Measurements from ENCODE around the gene PXDN.

PXDN gene

DNA sequence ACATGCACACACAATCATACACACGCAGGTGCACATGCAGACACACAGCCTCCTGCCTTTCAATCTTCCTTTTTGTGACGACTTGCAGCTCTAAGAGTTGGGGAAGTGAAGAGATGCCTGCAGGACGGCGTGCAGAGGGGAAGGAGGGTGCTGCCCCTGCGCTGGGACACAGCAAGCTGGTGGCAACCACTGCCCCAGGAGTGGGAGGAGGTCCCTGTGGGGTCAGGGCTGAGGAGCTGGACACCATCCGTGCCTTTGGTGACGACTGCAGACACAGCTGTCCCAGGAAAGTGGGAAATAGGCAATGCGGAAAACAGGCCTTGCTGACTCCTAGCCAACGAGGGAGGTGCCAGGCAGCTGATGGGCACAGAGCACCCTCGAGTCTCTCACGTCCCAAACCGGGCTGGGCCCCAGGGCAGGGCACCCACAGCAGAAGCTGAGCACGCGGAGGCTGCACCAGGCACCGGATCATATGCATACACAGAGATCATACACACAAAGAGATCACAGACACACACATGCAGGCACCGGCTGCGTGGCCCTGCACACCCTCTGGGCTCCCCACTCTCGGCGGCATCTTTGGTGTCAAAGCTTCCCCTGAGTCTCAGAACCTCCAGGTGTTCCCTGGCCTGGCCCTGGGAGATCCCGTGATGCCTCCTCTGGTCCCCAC, 146.1 kb downstream of the PXDN start:
- TF ChIP-seq, protein P1, sequence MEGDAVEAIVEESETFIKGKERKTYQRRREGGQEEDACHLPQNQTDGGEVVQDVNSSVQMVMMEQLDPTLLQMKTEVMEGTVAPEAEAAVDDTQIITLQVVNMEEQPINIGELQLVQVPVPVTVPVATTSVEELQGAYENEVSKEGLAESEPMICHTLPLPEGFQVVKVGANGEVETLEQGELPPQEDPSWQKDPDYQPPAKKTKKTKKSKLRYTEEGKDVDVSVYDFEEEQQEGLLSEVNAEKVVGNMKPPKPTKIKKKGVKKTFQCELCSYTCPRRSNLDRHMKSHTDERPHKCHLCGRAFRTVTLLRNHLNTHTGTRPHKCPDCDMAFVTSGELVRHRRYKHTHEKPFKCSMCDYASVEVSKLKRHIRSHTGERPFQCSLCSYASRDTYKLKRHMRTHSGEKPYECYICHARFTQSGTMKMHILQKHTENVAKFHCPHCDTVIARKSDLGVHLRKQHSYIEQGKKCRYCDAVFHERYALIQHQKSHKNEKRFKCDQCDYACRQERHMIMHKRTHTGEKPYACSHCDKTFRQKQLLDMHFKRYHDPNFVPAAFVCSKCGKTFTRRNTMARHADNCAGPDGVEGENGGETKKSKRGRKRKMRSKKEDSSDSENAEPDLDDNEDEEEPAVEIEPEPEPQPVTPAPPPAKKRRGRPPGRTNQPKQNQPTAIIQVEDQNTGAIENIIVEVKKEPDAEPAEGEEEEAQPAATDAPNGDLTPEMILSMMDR (conservative IDR thresholded peaks at IDR 0.05) = no peak
- no peak for TF ChIP-seq ZFX (IDR thresholded peaks at IDR 0.05)
- no peak overlapping the region for H3K27ac ChIP-seq

DNA sequence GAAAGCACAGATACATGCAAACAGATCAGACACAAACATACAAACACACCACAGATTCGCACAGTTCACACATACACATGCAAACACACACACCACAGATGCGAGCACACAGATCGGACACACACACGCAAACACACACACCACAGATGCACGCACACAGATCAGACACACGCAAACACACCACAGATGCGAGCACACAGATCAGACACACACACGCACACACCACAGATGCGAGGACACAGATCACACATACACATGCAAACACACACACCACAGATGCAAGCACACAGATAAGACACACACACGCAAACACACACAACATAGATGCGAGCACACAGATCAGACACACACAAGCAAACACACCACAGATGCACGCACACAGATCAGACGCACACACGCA, 149.0 kb downstream of the PXDN start:
- no peak overlapping the region for H3K27ac ChIP-seq
- TF ChIP-seq, protein P1 (conservative IDR thresholded peaks at IDR 0.05) = no peak

DNA sequence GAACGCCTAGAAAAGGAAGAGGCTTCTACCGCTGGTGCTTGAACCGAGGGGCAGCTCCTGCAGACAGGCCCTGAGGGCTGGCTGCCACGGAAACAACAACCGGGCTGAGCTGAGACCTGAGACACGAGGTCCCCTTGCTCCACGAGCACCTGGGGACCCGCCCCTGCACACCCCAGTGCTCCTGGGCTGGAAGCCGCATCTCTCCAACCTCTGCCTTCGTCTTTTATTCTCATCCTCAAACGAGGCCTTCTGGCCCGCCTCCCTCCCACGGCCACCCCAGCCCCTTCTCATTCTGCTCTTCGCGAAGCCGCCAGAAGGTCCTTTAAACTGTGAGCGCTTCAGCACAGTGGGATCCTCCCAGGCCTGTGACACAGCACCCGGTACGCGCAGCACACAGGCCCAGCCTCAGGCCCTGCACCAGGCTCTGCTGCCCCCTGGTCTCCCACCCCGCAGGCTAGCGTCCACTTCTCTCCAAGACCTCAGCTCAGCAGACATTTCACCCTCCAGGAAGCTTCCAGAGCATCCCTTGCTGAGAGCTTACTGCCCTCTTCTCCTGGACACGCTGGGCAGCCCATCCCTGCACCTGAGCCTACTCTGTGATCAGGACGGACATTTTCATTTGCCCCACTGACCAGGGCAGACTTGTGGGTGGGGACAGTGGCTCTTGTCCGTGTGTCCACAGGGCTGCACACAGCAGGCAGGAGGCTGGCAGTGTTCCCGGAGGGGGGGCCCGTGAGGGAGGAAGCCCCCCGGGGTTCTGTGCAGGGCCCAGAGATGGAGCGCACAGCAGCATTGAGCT, 149.7 kb downstream of the PXDN start:
- no peak for TF ChIP-seq ZFX (IDR thresholded peaks at IDR 0.05)
- H3K27ac ChIP-seq = no peak overlapping the region

DNA sequence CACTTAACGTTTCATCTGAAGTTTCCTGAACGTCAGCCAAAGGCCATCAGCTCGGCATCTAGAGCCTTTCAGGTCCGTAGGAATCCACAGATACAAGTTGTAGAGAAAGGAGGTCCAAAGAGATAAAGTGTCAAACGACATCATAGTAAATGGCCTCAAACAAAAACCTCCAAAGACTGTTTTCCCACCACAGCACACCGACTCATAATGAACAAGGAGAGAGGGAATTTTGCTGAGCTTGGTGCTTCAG, 150.3 kb downstream of the PXDN start:
- no peak overlapping the region for H3K27ac ChIP-seq

DNA sequence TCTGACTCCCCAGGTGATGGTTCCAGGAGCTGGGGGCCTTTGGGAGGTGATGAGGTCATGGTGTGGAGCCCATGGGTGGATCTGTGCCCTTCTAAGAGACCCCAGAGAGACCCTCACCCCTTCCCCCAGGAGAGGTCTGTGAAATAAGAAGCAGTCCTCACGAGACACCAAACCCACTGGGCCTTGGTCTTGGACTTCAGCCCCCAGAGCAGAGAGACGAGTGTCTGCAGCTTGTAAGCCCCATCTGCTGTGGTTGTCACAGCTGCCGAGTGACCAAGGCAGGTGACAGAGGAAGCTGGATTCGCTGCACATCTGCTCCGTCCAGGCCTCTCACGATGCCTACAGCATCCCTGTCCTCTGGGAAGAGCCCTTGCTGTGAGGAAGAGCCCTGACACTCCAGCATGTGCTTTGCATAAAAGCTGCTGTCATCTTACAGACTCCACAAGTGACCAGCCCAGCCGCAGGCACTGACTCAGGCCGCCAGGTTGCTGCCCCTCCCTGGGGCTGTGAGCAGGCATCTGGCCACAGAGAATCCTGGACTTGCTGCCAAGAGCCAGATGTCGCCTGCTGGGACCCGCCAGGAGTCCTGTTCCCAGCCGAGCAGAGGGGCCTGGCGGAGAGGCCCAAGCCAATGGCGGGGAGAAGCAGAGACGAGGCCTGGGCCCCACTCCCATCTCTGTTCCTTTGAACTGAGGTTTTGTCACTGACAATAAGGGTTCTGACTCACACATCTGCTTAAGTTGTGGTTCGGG, 150.8 kb downstream of the PXDN start:
- TF ChIP-seq ZFX (IDR thresholded peaks at IDR 0.05) = no peak
- TF ChIP-seq, protein P1 (conservative IDR thresholded peaks at IDR 0.05) = no peak
- H3K27ac ChIP-seq = no peak overlapping the region

More for the DNA sequence above, 150.3 kb downstream of the PXDN start:
- no peak for TF ChIP-seq ZFX (IDR thresholded peaks at IDR 0.05)
- TF ChIP-seq, protein P1 (conservative IDR thresholded peaks at IDR 0.05) = no peak

DNA sequence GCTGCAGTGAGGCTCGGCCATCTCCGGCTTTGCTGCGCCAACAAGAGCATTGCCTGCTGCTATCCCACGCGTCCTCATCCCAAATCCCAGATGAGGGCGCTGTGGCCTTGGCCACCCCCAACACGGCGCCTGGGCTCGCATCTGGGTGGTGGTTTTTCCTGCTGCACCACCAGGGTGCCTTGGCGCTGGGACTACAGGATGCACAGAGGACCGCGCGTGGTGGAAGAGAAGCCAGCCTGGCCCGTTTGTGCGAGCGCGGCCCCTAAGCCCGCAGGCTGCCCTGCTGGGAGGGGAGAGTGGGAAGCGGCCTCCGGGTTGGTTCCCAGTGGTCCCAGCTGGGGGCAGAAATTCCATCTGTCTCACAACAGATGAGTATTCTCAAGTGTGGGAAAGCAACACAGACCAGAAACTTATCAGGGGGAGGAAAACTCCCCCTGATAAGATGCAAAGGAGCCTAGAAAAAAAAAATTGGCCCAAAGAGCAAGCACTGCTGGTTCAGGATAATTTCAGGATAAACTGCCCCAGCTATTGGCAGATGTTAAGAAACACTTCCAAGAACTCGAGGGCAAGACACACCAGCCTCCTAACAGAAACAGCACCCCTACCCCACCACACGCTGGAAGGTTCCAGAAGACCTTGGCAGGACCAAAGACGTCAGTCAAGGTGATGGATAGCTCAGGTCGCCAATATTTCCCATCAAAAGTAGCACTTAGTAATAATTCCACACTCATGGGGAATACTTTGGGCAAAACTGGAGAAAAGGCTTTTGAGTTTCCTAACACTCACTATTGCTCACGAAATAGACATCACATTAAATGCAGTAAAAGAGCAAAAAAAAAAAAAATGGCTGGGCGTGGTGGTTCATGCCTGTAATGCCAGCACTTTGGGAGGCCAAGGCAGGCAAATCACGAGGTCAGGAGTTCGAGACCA, 152.1 kb downstream of the PXDN start:
- TF ChIP-seq, protein P1 (conservative IDR thresholded peaks at IDR 0.05) = peak; percentile 41
- TF ChIP-seq ZFX (IDR thresholded peaks at IDR 0.05) = no peak
- no peak overlapping the region for H3K27ac ChIP-seq

DNA sequence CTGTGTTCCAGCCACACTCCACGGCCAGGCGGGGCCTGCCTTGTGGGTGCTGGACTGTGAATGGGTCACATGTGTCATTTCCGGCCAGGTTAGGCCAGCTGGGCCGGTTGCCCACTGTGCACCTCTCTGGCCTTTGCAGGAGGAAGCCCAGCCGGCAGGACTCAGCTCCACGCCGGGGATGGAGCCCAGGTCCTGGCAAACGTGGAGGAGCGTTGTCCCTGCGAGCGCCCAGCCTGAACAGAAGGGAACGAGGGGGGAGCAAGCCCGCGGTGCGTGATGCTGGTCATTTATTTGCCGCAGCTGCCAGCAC, 152.9 kb downstream of the PXDN start:
- H3K27ac ChIP-seq = no peak overlapping the region
- TF ChIP-seq ZFX (IDR thresholded peaks at IDR 0.05) = no peak
- TF ChIP-seq, protein P1 (conservative IDR thresholded peaks at IDR 0.05) = no peak

Measured in C4-2B (cell line).